ENCODE measurements around the gene GOLGA6L10.
"Not testable (repeated sequence)": the region's sequence is repeated elsewhere in the genome, so short reads cannot be mapped to it uniquely, and the experiment has no call there.

The GOLGA6L10 gene

GRCh38 chr15:82379552-82379951 is 30.3 kb upstream of the GOLGA6L10 start:
- H3K4me3 ChIP-seq (ENCODE audit: low read depth, low read length); H3K27ac ChIP-seq; in situ Hi-C loops (cut with HindIII; ENCODE audit: low pct_ligation_motif_present, low sequenced_read_pairs); H3K36me3 ChIP-seq (replicated peaks); DNase-seq; H3K27me3 ChIP-seq (replicated peaks): not testable (repeated sequence)
- peak; percentile 27 for TF ChIP-seq CTCF (IDR thresholded peaks at IDR 0.05; ENCODE audit: low read depth, low read length, missing control alignments)

GRCh38 chr15:82373661-82374060 is 24.4 kb upstream of the GOLGA6L10 start:
- DNase-seq; H3K4me3 ChIP-seq (ENCODE audit: low read depth, low read length); in situ Hi-C loops (cut with HindIII; ENCODE audit: low pct_ligation_motif_present, low sequenced_read_pairs); H3K27ac ChIP-seq; H3K27me3 ChIP-seq (replicated peaks); H3K36me3 ChIP-seq (replicated peaks): not testable (repeated sequence)

DNA sequence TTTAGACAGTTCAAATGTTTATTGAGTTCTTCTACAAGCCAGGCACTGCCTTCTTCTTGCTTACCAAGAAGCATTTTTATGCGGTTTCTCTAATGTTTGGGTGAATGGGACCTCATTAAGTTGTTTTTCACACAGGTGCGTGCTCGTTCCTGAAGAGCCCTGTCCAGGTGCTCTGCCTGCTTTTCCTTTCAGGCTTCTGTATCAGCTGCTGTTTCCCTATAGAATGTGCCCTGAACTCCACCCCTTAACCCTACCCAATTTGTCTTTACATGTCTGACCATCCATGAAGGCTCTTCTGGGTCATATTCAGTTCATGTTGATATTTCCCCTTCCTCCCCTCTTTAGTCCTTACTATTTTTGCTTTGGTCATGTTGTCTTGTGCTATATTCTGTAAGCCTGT is 22.4 kb upstream of the GOLGA6L10 start:
- H3K27me3 ChIP-seq (replicated peaks): no peaks in the 10 kb centered on the region
- H3K36me3 ChIP-seq (replicated peaks): no peaks in the 10 kb centered on the region
- DNase-seq: no peak
- H3K4me3 ChIP-seq (ENCODE audit: low read depth, low read length): no peak overlapping the region
- in situ Hi-C loops (cut with HindIII; ENCODE audit: low pct_ligation_motif_present, low sequenced_read_pairs): no loop called here
- no peak for TF ChIP-seq CTCF (IDR thresholded peaks at IDR 0.05; ENCODE audit: low read depth, low read length, missing control alignments)
- H3K27ac ChIP-seq: no peak overlapping the region

DNA sequence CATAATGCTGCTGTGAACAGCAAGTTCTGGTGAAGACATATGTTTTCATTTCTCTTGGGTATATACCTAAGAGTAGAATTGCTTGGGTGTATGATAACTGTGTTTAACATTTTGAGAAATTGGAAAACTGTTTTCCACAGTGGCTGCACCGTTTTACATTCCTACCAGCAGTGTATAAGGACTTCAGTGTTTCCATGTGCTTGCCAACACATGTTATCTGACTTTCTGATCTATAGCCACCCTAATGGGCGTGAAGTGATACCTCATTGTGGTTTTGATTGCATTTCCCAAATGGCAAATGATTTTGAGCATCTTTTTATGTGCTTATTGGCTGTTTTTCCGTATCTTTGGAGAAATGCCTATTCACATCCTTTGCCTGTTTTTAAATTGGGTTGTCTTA is 18.5 kb upstream of the GOLGA6L10 start:
- H3K27ac ChIP-seq; DNase-seq; H3K27me3 ChIP-seq (replicated peaks); H3K36me3 ChIP-seq (replicated peaks); H3K4me3 ChIP-seq (ENCODE audit: low read depth, low read length); in situ Hi-C loops (cut with HindIII; ENCODE audit: low pct_ligation_motif_present, low sequenced_read_pairs): not testable (repeated sequence)

DNA sequence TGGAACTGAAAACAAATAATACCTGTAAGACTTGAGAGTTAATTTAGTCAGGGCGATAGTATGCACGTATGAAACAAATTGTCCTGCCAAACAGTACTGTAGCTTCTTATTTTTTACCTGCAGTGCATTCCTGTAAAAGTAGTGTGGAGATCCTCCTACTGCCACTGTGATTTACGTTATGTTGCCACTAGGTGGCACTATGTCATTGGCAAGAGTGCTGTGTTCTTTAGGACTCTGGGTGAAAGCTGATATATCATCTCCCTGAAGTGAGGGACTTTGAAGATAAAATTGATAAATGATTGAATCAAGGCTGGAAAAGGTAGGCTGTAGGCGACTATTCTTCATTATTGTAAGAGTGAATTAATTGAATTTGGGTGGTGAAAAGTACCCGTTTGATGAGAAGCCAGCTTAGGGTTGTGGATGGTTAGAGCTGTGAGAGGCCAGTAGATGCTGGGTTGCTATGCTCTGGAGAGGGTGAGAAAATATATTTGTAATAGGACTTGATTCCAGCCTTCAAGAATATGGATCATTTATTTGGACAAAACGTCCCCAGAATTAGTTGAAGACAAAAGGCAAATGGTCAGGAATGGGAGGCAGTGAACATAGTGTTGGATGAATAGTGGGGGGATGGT is 16.5 kb upstream of the GOLGA6L10 start:
- H3K4me3 ChIP-seq (ENCODE audit: low read depth, low read length); H3K27ac ChIP-seq; H3K27me3 ChIP-seq (replicated peaks); H3K36me3 ChIP-seq (replicated peaks); in situ Hi-C loops (cut with HindIII; ENCODE audit: low pct_ligation_motif_present, low sequenced_read_pairs): not testable (repeated sequence)
- peak; percentile 18 for TF ChIP-seq CTCF (IDR thresholded peaks at IDR 0.05; ENCODE audit: low read depth, low read length, missing control alignments)
- peak; percentile 70 for DNase-seq

GRCh38 chr15:82364548-82364947 is 15.3 kb upstream of the GOLGA6L10 start:
- H3K4me3 ChIP-seq (ENCODE audit: low read depth, low read length); H3K36me3 ChIP-seq (replicated peaks); DNase-seq; H3K27ac ChIP-seq; H3K27me3 ChIP-seq (replicated peaks); in situ Hi-C loops (cut with HindIII; ENCODE audit: low pct_ligation_motif_present, low sequenced_read_pairs): not testable (repeated sequence)

- DNase-seq; in situ Hi-C loops (cut with HindIII; ENCODE audit: low pct_ligation_motif_present, low sequenced_read_pairs); H3K36me3 ChIP-seq (replicated peaks); H3K4me3 ChIP-seq (ENCODE audit: low read depth, low read length); H3K27ac ChIP-seq; H3K27me3 ChIP-seq (replicated peaks): not testable (repeated sequence)
Measured at GRCh38 chr15:82362790-82363189, 13.5 kb upstream of the GOLGA6L10 start.

DNA sequence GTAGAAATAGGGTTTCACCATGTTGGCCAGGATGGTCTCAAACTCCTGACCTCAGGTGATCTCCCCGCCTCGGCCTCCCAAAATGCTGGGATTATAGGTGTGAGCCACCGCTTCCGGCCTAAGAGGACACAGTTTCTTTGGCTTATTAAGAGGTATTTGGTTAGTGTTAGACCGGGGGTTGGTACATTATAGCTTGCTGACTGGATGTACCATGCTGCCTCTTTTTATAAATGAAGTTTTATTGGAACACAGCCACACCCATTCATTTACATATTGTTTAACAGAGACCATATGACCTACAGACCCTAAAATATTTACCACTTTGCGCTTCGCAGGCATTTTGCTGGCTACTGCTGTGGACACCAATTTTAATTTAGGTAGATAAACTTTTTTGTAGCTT is 11.3 kb upstream of the GOLGA6L10 start:
- in situ Hi-C loops (cut with HindIII; ENCODE audit: low pct_ligation_motif_present, low sequenced_read_pairs); H3K27me3 ChIP-seq (replicated peaks): not testable (repeated sequence)

DNA sequence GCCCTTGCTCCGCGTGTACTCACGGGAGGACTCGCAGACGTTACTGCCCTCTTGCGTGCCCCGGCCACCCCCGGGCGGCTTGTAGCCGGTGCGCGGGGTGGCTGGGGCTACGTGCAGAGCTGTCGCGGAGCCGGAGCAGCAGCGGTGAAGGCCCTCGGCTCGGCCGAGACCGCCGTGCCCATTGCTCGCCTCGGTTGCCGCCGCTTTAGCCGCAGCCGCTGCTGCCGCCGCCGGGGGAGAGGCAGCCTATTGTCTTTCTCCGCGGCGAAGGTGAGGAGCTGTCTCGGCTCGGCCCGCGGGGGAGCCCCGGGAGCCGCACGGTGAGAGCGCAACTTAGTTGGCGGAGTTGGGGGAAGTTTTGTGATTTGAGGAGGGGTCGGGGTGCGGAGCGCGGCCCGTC is 5.8 kb upstream of the GOLGA6L10 start:
- H3K27me3 ChIP-seq (replicated peaks); H3K4me3 ChIP-seq (ENCODE audit: low read depth, low read length); H3K27ac ChIP-seq; in situ Hi-C loops (cut with HindIII; ENCODE audit: low pct_ligation_motif_present, low sequenced_read_pairs); H3K36me3 ChIP-seq (replicated peaks); DNase-seq: not testable (repeated sequence)

More for the DNA sequence above, 11.3 kb upstream of the GOLGA6L10 start:
- not testable (repeated sequence) for DNase-seq; H3K27ac ChIP-seq; H3K36me3 ChIP-seq (replicated peaks); H3K4me3 ChIP-seq (ENCODE audit: low read depth, low read length)

- DNase-seq; H3K36me3 ChIP-seq (replicated peaks); H3K27ac ChIP-seq; H3K27me3 ChIP-seq (replicated peaks); in situ Hi-C loops (cut with HindIII; ENCODE audit: low pct_ligation_motif_present, low sequenced_read_pairs): not testable (repeated sequence)
- H3K4me3 ChIP-seq (ENCODE audit: low read depth, low read length): peak overlapping the region; percentile 29
Measured at GRCh38 chr15:82354546-82354945, 5.3 kb upstream of the GOLGA6L10 start.

GRCh38 chr15:82347645-82348044 is 1.6 kb downstream of the GOLGA6L10 start:
- H3K27ac ChIP-seq; DNase-seq; H3K36me3 ChIP-seq (replicated peaks); H3K27me3 ChIP-seq (replicated peaks); H3K4me3 ChIP-seq (ENCODE audit: low read depth, low read length); in situ Hi-C loops (cut with HindIII; ENCODE audit: low pct_ligation_motif_present, low sequenced_read_pairs): not testable (repeated sequence)

GRCh38 chr15:82345176-82345575 is 4.1 kb downstream of the GOLGA6L10 start:
- H3K27ac ChIP-seq; H3K27me3 ChIP-seq (replicated peaks); DNase-seq; H3K4me3 ChIP-seq (ENCODE audit: low read depth, low read length); in situ Hi-C loops (cut with HindIII; ENCODE audit: low pct_ligation_motif_present, low sequenced_read_pairs); H3K36me3 ChIP-seq (replicated peaks): not testable (repeated sequence)

Data from brain microvascular endothelial cell (primary cell).